Stimulated activated CD4-positive, alpha-beta T cell treated with anti-CD3 and anti-CD28 coated beads, Interleukin-4, amount 100 ng/mL, for 1 hour (primary cell): ENCODE data around the gene SHISA4.
"Not testable (repeated sequence)": the region's sequence is repeated elsewhere in the genome, so short reads cannot be mapped to it uniquely, and the experiment has no call there.

ENCODE experiments used
- DNase-seq: peaks from one replicate; pipeline ENCODE4 v3.0.0-alpha.2; 2020

SHISA4 gene

GRCh38 chr1:201933840-201934430, 45.2 kb downstream of the SHISA4 start:
- no peak for DNase-seq

- no peak for DNase-seq
Observed at GRCh38 chr1:201937624-201938213, 49.0 kb downstream of the SHISA4 start.

- no peak for DNase-seq
Observed at GRCh38 chr1:201938440-201939035, 49.8 kb downstream of the SHISA4 start.

GRCh38 chr1:201939148-201939547, 50.5 kb downstream of the SHISA4 start:
- no peak for DNase-seq

GRCh38 chr1:201939574-201939973, 50.9 kb downstream of the SHISA4 start:
- no peak for DNase-seq

- DNase-seq = not testable (repeated sequence)
Observed at GRCh38 chr1:201940316-201940715, 51.6 kb downstream of the SHISA4 start.

- DNase-seq = no peak
Observed at GRCh38 chr1:201941420-201942128, 52.9 kb downstream of the SHISA4 start.

- no peak for DNase-seq
Observed at GRCh38 chr1:201942129-201942495, 53.4 kb downstream of the SHISA4 start.
